Prostate gland (tissue), 2 donors: ENCODE measurements around the gene GAP43. TPM values are rescaled to one million over a fixed set of nuclear protein-coding genes. Genes with fewer than 3 reads are reported as not detected.

Experiments used
- DNase-seq: peaks from one replicate; pipeline ENCODE4 v3.0.0-alpha.2; 2019; ENCODE audit warnings: low spot score
- H3K27ac ChIP-seq, 2 donors: fragments of 200-600 bp; sonication (generic); 2 replicates each; pipeline ENCODE4 v1.5.1; 2017 to 2019
- H3K27me3 ChIP-seq: fragments of 200-600 bp; sonication (generic); replicated peaks from 2 replicates; pipeline ENCODE4 v1.5.1; 2019; ENCODE audit not compliant: insufficient read depth
- H3K36me3 ChIP-seq, 2 donors: fragments of 200-600 bp; sonication (generic); 1 replicate in 1 of 2; 2 replicates in 1 of 2; pipeline versions ENCODE4 v1.5.1 to v1.8.1; 2017 to 2019
- H3K4me1 ChIP-seq: fragments of 200-600 bp; sonication (generic); replicated peaks from 2 replicates; pipeline ENCODE4 v1.5.1; 2019
- H3K4me3 ChIP-seq, 2 donors: fragments of 200-600 bp; sonication (generic); 2 replicates each; pipeline ENCODE4 v1.5.1; 2017 to 2019
- H3K9me3 ChIP-seq: fragments of 200-600 bp; sonication (generic); 2 replicates; pipeline ENCODE4 v1.5.1; 2017
- CTCF ChIP-seq, 4 experiments: fragments of 200-600 bp in 2 of 4; fragments of 450-650 bp in 2 of 4; sonication (generic) in 2 of 4; IDR thresholded peaks; 1 replicate in 3 of 4; 2 replicates in 1 of 4; pipeline ENCODE4 v1.5.1; 2016 to 2019; ENCODE audit warnings: antibody characterized with exemption in 4 of 4, mild to moderate bottlenecking in 2 of 4, moderate library complexity in 2 of 4
- POLR2A ChIP-seq: fragments of 450-650 bp; IDR thresholded peaks from one replicate; pipeline ENCODE4 v1.6.1; 2016; ENCODE audit warnings: antibody characterized with exemption, mild to moderate bottlenecking
- POLR2AphosphoS5 ChIP-seq: sonication (generic); formaldehyde crosslinking; IDR thresholded peaks from one replicate; pipeline ENCODE4 v1.6.1; 2017; ENCODE audit warnings: antibody characterized with exemption
- WGBS: methylation state at CpG from one replicate; pipeline ENCODE4 v1.1.5; 2018; 5-methylcytosine and 5-hydroxymethylcytosine counted together
- intact Hi-C: fragments of 100-400 bp; cut with DNase I; formaldehyde crosslinking; loops from one replicate; pipeline ENCODE4 v1.14.2; 2022
- total RNA-seq, 2 donors: library from RNA; depleted of rRNA; stranded (reverse); fragments of >200 nt; gene quantifications; one replicate each; pipeline ENCODE4 v1.1.0, GENCODE V29; 2016

Gene GAP43
- total RNA-seq, 2 donors from 2014 or later = 0.74 TPM; not detected in 1

GRCh38 chr3:115644391-115644790 is 21.1 kb downstream of the GAP43 start:
- WGBS = 56% methylated on average over 1 of the region's 1 CpG

GRCh38 chr3:115646027-115646690 is 22.8 kb downstream of the GAP43 start:
- DNase-seq = no peak
- Histone ChIP-seq H3K4me1 (no peaks in the 10 kb centered on the region), H3K36me3 (no peaks in the 10 kb centered on the region), H3K27ac (no peak overlapping the region), H3K27me3 (no peaks in the 10 kb centered on the region), H3K4me3 (no peak overlapping the region), H3K9me3 (no peaks in the 10 kb centered on the region)
- intact Hi-C loops = no loop called here
- no peak for TF ChIP-seq CTCF (IDR thresholded peaks at IDR 0.05)
- no peak for TF ChIP-seq POLR2A
- no peak for TF ChIP-seq POLR2AphosphoS5
- WGBS = 64% methylated on average over 2 of the region's 2 CpGs

More at GRCh38 chr3:115644391-115644790, 21.1 kb downstream of the GAP43 start:
- H3K36me3 ChIP-seq = no peaks in the 10 kb centered on the region
- no peak overlapping the region for H3K4me3 ChIP-seq
- no peak for DNase-seq
- intact Hi-C loops = no loop called here
- H3K9me3 ChIP-seq = no peaks in the 10 kb centered on the region
- H3K4me1 ChIP-seq = no peaks in the 10 kb centered on the region
- no peak overlapping the region for H3K27ac ChIP-seq
- TF ChIP-seq POLR2A (no peak), POLR2AphosphoS5 (no peak), CTCF (IDR thresholded peaks at IDR 0.05) (no peak)
- no peaks in the 10 kb centered on the region for H3K27me3 ChIP-seq

- no peak overlapping the region for H3K4me3 ChIP-seq
- TF ChIP-seq POLR2AphosphoS5 (no peak), CTCF (IDR thresholded peaks at IDR 0.05) (no peak), POLR2A (no peak)
- H3K4me1 ChIP-seq = no peaks in the 10 kb centered on the region
- no peaks in the 10 kb centered on the region for H3K36me3 ChIP-seq
- WGBS = 75% methylated on average over 1 of the region's 1 CpG
- H3K27me3 ChIP-seq = no peaks in the 10 kb centered on the region
- H3K9me3 ChIP-seq = no peaks in the 10 kb centered on the region
- no peak overlapping the region for H3K27ac ChIP-seq
- no peak for DNase-seq
- intact Hi-C loops = no loop called here
These were observed 25.2 kb downstream of the GAP43 start for GRCh38 chr3:115648559-115648958.

GRCh38 chr3:115651087-115651486 is 27.8 kb downstream of the GAP43 start:
- WGBS = 91% methylated on average over 1 of the region's 1 CpG
- Histone ChIP-seq H3K36me3 (no peaks in the 10 kb centered on the region), H3K4me1 (no peaks in the 10 kb centered on the region), H3K4me3 (no peak overlapping the region), H3K27me3 (no peaks in the 10 kb centered on the region), H3K27ac (no peak overlapping the region), H3K9me3 (no peaks in the 10 kb centered on the region)
- no peak for DNase-seq
- intact Hi-C loops = no loop called here
- TF ChIP-seq CTCF (IDR thresholded peaks at IDR 0.05) (no peak), POLR2A (no peak), POLR2AphosphoS5 (no peak)

- no peaks in the 10 kb centered on the region for H3K36me3 ChIP-seq
- TF ChIP-seq CTCF (IDR thresholded peaks at IDR 0.05) (no peak), POLR2AphosphoS5 (no peak), POLR2A (no peak)
- H3K9me3 ChIP-seq = no peaks in the 10 kb centered on the region
- WGBS = 75% methylated on average over 2 of the region's 2 CpGs
- intact Hi-C loops = no loop called here
- DNase-seq = no peak
- no peak overlapping the region for H3K27ac ChIP-seq
- H3K4me3 ChIP-seq = no peak overlapping the region
- no peaks in the 10 kb centered on the region for H3K27me3 ChIP-seq
- no peaks in the 10 kb centered on the region for H3K4me1 ChIP-seq
These were observed 28.3 kb downstream of the GAP43 start for GRCh38 chr3:115651599-115651998.
